GM21381 (cell line): ENCODE results near the gene SLC12A8.

ENCODE experiments used
- ATAC-seq: cut with Tn5 transposase; IDR thresholded peaks from one replicate; pipeline ENCODE4 v1.9.1; 2021; ENCODE audit warnings: mild to moderate bottlenecking, moderate library complexity; ENCODE audit not compliant: unreplicated experiment

SLC12A8 gene

DNA sequence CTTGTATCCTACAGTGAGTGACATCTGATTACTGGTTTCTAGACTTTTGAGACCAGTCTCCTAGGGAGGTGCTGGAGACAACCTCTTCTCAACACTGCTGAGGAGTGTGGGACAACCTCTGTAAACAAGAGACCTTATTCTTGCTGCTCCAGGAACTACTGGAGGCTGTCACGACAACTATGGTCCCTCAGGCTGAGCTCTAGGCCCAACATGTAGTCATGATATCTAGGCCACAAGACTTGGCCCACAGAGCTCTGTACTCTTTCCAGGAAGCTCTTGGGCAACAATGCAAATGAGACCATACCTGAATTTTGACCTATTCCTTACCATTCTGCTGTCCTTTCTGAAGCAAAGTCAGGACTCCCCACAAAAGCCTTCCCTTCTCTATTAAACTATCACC lies 132.5 kb downstream of the SLC12A8 start:
- no peak for ATAC-seq

- ATAC-seq, result no peak
Observed at GRCh38 chr3:125079675-125080045, 132.9 kb downstream of the SLC12A8 start.

DNA sequence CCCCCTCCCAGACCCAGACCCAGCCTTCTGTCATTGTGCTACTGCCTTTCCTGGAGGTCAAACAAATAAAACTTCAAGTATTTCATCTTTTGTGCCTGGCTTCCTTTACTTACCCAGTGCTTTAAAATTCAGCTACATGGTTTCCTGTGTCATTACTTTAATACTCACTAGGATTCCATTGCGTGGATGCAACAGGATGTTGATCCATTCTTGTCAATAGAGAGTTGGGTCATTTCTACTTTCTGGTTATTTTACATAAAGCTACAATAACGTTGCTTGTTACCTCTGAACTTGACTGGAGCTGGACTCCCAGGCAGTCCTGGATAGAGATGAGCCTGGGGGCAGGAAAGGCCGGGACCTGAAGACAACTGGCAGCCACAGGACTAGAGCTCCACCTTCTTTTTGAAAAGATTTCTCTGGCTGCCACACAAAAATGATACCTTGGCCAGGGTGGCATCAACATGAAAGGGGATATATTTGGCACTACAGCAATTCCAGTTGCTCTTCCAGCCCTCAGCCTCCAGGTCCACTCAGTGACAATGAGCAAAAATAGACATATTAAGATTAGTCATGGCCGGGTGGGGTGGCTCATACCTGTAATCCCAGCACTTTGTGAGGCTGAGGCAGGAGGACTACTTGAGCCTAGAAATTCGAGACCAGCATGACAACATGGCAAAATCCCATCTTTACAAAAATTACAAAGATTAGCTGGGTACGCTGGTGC lies 133.4 kb downstream of the SLC12A8 start:
- no peak for ATAC-seq

- ATAC-seq, result peak; percentile 60
Observed at GRCh38 chr3:125077864-125078263, 134.7 kb downstream of the SLC12A8 start.

- ATAC-seq, result no peak
Observed at GRCh38 chr3:125076464-125076863, 136.1 kb downstream of the SLC12A8 start.

- no peak for ATAC-seq
Observed at GRCh38 chr3:125075738-125076137, 136.8 kb downstream of the SLC12A8 start.

- ATAC-seq, result no peak
Observed at GRCh38 chr3:125073390-125073905, 139.1 kb downstream of the SLC12A8 start.

DNA sequence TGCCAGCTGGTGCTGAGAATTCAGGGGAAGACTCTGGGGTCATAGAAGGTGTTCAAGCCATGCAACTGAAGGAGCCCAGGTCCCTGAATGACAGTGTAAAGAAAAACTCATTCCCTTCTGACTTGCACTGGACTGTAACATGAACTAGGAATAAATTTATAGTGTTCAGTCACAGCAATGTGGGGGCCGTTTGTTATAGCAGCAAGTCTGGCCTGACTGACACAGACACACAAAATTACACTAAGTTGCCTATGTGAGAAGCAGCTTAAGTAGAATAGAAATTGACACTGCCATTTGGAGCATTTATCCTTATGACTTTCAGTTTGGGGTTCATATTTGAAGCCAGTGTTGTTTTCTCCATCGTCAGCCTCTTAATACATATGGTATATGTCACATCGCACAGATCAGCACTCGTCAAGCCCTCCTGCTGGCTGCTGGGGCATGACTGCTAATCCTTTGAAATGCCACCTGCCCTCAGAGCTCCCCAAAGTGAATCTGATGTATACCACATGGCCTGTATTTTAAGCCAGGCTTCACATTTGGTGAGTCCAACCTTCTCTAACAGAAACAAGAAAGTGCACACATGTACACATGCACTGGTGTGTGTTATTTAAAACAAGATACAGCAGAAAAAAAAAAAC lies 139.7 kb downstream of the SLC12A8 start:
- ATAC-seq, result no peak

DNA sequence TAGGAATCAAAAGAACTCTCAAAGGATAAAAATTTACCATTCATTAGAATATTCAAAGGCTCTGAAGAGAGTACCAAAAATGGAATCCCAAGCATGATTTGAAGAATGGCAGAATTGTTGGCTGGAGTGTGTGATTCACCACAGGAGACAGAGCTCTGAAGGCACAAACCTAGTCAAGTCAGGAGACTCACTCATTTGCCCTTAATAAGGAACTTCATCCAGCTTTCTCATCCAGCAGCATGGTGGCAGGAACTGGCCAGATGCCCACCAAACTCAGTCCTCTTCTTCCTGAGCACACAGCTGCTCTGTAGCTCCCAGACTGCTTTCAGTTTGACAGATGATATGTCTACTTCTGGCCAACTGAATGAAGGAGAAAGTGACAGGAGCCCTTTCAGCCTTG lies 140.2 kb downstream of the SLC12A8 start:
- no peak for ATAC-seq

GRCh38 chr3:125069968-125070745 lies 142.4 kb downstream of the SLC12A8 start:
- ATAC-seq, result no peak

DNA sequence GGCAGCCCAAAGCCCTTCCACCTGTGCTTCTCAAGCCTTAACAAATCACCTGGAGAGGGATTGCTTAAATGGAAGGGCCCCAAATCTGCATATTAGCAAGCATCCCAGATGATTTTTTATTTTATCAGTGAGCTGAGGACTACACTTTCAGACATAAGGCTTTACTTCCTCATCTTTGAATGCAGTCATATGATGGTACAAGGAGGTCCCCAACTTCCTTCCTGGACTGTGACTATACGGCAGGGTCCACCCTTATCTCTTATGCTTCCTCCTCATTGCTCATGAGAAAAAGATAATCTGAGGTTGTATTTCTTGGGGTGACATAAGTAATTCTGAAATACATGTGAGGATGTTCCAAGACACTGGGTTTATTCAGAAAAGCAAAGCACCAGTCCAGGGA lies 143.1 kb downstream of the SLC12A8 start:
- ATAC-seq, result no peak

- no peak for ATAC-seq
Observed at GRCh38 chr3:125068265-125068664, 144.3 kb downstream of the SLC12A8 start.

DNA sequence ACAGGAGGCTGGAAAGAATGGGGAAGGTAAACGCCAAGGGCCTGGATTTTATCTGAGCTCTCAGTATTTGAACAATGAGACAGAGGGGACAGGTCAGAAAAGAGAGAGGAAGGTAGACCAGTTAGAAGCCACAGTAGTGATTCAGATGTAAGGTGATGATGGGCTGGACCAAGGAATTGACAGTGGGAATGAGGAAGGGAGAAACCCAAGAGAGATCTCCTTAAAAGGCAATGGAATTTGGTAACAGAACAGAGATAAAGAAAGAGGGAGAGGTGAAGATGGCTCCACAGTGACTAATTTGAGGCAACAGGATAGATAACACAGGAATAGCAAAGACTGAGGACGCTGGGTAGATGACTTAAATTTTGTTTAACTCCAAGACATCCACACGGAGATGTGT lies 145.3 kb downstream of the SLC12A8 start:
- no peak for ATAC-seq

- no peak for ATAC-seq
Observed at GRCh38 chr3:125062904-125063618, 149.5 kb downstream of the SLC12A8 start.

DNA sequence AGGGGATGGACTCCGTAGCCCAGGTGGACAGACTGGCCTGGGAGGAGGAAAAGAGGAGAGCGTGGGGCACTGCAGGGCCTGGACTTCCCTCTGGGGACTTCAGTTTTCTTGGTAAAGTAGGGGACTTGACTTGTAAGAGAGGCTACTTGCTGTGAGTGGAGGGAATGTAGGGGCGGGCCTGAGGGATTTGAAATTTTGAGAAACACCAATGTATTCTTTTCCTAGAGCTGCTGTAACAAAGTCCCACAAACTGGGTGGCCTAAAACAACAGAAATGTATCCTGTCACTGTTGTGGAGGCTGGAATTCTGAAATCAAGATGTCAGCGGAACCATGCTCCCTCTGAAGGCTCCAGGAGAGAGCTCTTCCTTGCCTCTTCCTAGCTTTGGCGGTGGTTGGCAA lies 150.9 kb downstream of the SLC12A8 start:
- no peak for ATAC-seq

DNA sequence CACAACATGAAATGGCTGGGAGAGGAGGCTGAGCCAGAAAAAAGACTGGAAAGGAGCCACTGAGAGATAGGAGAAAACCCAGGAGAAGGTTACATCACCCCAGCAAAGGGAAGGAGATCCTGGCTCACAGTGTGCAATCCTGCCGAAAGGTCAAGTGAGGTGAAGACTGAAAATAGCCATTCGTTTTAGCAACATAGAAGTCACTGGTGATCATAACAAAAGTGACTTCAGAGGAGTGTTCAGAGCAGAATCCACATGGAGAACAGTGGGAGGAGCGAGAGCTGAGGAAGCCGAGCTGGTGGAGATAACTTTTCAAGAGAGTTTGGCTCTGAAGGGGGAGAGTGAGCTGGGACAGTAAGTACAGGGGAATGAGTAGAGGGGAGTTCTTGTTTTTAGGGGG lies 151.4 kb downstream of the SLC12A8 start:
- ATAC-seq, result no peak

GRCh38 chr3:125059488-125060245 lies 152.9 kb downstream of the SLC12A8 start:
- no peak for ATAC-seq

- ATAC-seq, result no peak
Observed at GRCh38 chr3:125058959-125059358, 153.6 kb downstream of the SLC12A8 start.

DNA sequence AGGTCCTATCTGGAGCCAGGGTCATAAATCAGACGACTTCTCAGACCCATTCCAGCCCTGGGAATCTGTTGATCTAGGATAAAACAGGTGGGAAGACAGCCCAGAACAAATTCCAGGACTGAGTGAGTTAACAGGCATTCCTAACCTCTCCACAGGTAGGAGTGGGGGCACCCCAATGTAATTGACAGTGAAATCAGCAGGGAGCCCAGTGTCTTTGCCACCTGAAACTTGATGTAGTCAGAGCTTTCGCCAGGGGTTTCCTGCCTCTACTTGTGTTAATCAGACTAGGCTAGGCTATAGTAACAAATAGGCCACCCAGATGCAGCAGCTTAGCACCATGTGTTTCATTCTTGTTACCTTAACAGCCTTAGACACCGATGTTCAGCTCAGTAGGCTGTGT lies 154.0 kb downstream of the SLC12A8 start:
- no peak for ATAC-seq

DNA sequence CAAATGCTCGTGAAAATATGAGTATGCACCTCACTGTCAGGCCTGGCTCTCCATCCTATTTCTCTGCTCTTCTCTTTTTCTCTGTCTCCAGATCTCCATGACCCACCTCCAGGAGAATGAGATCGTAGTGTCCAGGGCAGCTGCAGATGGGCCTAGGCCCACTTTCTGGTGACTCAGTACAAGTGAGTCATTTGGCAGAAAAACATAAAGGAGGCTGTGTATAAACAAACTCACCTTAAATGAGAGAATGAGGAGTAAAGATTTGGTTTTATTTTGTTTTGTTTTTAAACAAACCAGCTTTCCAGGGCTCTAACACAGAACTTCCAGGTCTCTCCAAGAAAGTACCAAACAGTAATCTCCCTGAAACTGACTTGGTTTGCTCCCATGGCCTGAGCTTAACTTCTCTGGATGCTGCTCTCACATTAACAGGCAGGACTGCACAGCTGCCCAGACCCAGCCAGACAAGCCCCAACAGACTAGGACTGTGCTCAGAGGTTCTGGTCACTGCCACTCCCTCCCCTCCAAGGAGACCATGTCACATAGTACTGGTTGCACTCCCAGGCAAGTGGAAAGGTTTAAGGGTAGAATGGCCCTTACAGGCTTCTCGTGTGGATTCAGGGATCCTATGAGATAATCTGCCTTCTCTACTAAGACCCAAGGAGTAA lies 155.2 kb downstream of the SLC12A8 start:
- ATAC-seq, result no peak
